ENCODE data around the gene PRSS56.

The PRSS56 gene

DNA sequence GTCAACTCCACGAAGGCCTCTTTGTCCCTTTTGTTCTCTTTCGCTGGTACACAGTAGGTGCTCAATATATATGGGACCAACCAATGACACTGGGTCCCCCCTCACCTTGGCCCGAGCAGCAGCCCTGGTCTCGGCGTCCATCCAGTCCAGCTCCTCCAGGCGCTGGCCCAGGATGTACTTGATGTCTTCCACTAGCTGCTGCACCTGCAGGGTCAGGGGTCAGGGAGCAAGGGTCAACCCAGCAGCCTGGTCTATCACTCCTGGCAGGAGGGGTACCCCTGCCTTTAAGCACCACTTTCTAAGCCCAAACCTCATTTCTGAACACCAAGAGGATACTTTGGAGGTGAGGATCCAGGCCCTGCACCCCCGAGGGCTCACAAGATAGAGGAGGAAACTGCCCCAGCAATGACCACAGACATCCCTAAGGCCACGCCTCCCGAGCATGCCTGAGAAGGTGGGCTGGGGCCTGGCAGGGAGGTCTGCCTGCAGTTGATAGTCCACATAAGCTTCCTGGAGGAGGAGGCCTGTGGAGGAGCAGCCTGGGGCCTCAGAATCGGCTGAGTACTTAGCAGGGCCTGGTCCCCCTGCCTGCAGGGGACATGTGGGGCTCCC lies 36.8 kb upstream of the PRSS56 start:
- Histone ChIP-seq H3K36me3 (replicated peaks) (no peaks in the 10 kb centered on the region), H3K4me1 (no peaks in the 10 kb centered on the region), H3K9me3 (no peaks in the 10 kb centered on the region), H3K27me3 (ENCODE audit: low read depth) (peaks cover 35% of the 10 kb centered on the region), H3K4me3 (no peak overlapping the region)
- in situ Hi-C loops (cut with MboI; ENCODE audit: low sequenced_read_pairs), result no loop called here
- DNase-seq (ENCODE audit: low spot score in 2 of 2), result no peak

- Histone ChIP-seq H3K4me3 (no peak overlapping the region), H3K4me1 (no peaks in the 10 kb centered on the region), H3K27me3 (ENCODE audit: low read depth) (peaks cover 42% of the 10 kb centered on the region), H3K36me3 (replicated peaks) (no peaks in the 10 kb centered on the region), H3K9me3 (no peaks in the 10 kb centered on the region)
- in situ Hi-C loops (cut with MboI; ENCODE audit: low sequenced_read_pairs), result no loop called here
- no peak for DNase-seq (ENCODE audit: low spot score in 2 of 2)
Observed at GRCh38 chr2:232483923-232484627, 36.1 kb upstream of the PRSS56 start.

GRCh38 chr2:232484628-232485347 lies 35.4 kb upstream of the PRSS56 start:
- in situ Hi-C loops (cut with MboI; ENCODE audit: low sequenced_read_pairs), result no loop called here
- peaks cover 44% of the 10 kb centered on the region for H3K27me3 ChIP-seq (ENCODE audit: low read depth)
- no peaks in the 10 kb centered on the region for H3K4me1 ChIP-seq

GRCh38 chr2:232485348-232485756 lies 34.8 kb upstream of the PRSS56 start:
- in situ Hi-C loops (cut with MboI; ENCODE audit: low sequenced_read_pairs), result no loop called here
- no peaks in the 10 kb centered on the region for H3K9me3 ChIP-seq
- no peak overlapping the region for H3K4me3 ChIP-seq
- no peak for DNase-seq (ENCODE audit: low spot score in 2 of 2)
- H3K4me1 ChIP-seq, result no peaks in the 10 kb centered on the region
- no peaks in the 10 kb centered on the region for H3K36me3 ChIP-seq (replicated peaks)
- peaks cover 44% of the 10 kb centered on the region for H3K27me3 ChIP-seq (ENCODE audit: low read depth)

More at GRCh38 chr2:232484628-232485347, 35.4 kb upstream of the PRSS56 start:
- no peaks in the 10 kb centered on the region for H3K36me3 ChIP-seq (replicated peaks)
- H3K9me3 ChIP-seq, result no peaks in the 10 kb centered on the region
- H3K4me3 ChIP-seq, result no peak overlapping the region
- DNase-seq (ENCODE audit: low spot score in 2 of 2), result no peak

DNA sequence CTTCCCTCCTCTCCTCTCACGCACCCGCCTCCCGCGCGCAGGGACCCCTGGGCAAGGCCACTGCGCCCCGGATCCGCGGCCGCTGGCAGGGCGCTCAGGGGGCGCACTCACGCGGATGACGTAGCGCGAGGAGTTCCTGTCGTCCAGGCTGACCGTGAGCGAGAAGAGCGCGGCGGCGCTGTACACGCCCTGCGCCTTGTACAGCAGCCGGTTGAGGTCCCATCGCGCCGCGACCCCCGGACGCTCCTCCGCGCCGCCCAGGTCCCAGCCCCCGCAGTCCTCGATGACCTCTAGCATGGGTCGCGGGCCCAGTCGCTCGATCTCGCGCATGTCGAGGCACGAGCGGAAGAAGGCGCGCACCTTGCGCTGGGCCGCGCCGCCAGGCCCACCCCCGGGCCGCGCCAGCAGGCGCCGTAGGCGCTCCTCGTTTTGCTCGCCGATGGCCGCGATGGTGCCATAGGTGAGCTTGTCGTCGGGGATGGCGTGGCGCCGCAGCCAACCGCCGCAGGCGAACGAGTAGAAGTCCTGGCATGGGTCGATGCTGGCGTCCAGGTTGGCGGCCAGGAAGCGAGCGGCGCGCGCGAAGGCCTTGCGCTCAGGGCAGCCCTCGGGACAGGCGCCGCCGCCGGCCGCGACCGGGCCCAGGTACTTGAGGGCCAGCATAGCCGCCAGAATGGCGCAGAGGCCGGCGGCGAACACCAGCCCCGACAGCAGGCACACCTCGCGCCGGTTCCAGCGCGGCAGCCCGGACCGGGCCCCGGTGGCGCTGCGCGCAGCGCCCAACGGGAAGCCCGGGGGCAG lies 34.2 kb upstream of the PRSS56 start:
- DNase-seq (ENCODE audit: low spot score in 2 of 2), result no peak

DNA sequence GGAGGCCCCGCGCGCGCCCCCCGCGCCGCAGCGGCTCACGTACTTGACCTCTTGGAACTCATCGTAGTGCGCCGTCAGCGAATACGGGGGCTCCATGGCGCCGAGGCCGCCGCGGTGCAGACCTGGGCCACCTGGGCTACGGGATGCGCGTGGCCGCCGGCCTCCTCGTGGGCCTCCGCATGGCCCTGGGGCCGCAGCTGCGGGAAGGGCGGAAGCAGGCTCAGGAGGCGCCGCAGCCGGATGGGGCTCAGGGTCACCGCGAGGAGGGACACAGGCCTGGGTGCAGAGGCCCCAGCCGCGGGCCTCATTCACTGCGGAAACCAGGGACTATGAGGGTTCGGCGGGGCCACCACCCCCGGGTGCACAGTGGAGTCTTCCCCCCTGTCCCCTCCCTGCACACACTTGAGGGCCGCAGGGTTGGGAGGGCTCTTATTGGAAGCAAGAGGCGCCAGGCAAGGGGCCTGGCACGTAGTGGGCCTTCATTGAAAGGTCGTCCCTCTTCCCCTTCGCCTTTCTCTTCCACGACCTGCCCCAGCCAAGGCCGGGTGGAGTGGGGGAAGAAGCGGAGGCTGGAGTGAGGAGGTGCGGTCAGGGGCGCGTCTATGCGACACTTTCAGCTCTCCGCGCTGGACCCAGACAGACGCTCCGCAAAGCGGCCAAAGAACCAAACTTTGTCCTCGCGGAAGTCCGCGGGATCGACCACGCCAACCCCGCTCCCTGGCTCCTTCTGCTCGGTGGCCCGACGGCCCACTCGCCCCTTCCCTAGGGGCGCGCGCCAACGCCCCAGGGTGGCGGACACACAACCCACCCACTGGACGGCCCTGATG lies 33.4 kb upstream of the PRSS56 start:
- H3K4me1 ChIP-seq, result no peaks in the 10 kb centered on the region
- H3K9me3 ChIP-seq, result no peaks in the 10 kb centered on the region
- no peaks in the 10 kb centered on the region for H3K36me3 ChIP-seq (replicated peaks)
- H3K27me3 ChIP-seq (ENCODE audit: low read depth), result peaks cover 44% of the 10 kb centered on the region
- H3K4me3 ChIP-seq, result no peak overlapping the region
- in situ Hi-C loops (cut with MboI; ENCODE audit: low sequenced_read_pairs), result no loop called here
- DNase-seq (ENCODE audit: low spot score in 2 of 2), result no peak

More for the DNA sequence above, 34.2 kb upstream of the PRSS56 start:
- H3K36me3 ChIP-seq (replicated peaks), result no peaks in the 10 kb centered on the region
- peaks cover 44% of the 10 kb centered on the region for H3K27me3 ChIP-seq (ENCODE audit: low read depth)
- H3K9me3 ChIP-seq, result no peaks in the 10 kb centered on the region
- H3K4me1 ChIP-seq, result no peaks in the 10 kb centered on the region
- in situ Hi-C loops (cut with MboI; ENCODE audit: low sequenced_read_pairs), result no loop called here
- no peak overlapping the region for H3K4me3 ChIP-seq

GRCh38 chr2:232487385-232488096 lies 32.6 kb upstream of the PRSS56 start, which contains the start of gene ECEL1:
Gene ECEL1 (minus strand): TSS chr2:232487834. CDS start chr2:232486653, 1,181 bp downstream.
- in situ Hi-C loops (cut with MboI; ENCODE audit: low sequenced_read_pairs), result no loop called here
- Histone ChIP-seq H3K9me3 (no peaks in the 10 kb centered on the region), H3K4me3 (no peak within 1 kb of the TSS), H3K27me3 (ENCODE audit: low read depth) (peaks cover 44% of the 10 kb centered on the region), H3K36me3 (replicated peaks) (no peaks in the 10 kb centered on the region), H3K4me1 (no peaks in the 10 kb centered on the region)
- no peak for DNase-seq (ENCODE audit: low spot score in 2 of 2)

- DNase-seq (ENCODE audit: low spot score in 2 of 2), result no peak
- Histone ChIP-seq H3K27me3 (ENCODE audit: low read depth) (peaks cover 44% of the 10 kb centered on the region), H3K4me3 (no peak overlapping the region), H3K9me3 (no peaks in the 10 kb centered on the region), H3K4me1 (no peaks in the 10 kb centered on the region), H3K36me3 (replicated peaks) (no peaks in the 10 kb centered on the region)
- in situ Hi-C loops (cut with MboI; ENCODE audit: low sequenced_read_pairs), result no loop called here
Observed at GRCh38 chr2:232488097-232488711, 32.0 kb upstream of the PRSS56 start.

DNA sequence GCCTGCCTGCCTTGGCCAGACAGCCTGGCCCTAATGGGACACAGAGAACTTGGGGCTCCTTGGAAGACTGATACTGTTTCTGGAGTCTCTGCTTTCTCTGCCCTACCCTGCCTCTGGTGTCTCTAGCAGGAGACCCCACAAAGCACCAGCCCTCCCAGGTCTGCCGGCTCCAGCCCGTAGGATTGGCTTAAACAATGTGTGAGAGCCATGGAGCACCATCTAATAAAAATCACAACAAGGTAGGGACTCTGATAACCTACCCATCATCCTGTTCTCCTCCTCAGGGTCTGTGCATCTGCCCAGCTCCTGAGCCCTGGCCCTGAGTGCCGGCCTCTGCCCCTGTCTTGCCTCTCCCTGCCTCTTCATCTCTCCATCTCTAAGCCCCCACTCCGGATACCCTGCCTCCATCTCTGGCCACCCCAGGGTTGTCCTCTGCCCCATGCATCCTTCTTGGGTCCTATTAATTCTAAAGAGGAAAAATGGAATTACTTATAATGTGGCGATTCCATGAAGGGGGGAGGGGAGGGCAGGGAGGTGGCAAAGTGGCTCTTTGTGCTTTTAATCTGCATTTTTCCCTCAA lies 31.4 kb upstream of the PRSS56 start:
- H3K4me1 ChIP-seq, result no peaks in the 10 kb centered on the region
- in situ Hi-C loops (cut with MboI; ENCODE audit: low sequenced_read_pairs), result no loop called here
- H3K9me3 ChIP-seq, result no peaks in the 10 kb centered on the region
- DNase-seq (ENCODE audit: low spot score in 2 of 2), result no peak
- peaks cover 44% of the 10 kb centered on the region for H3K27me3 ChIP-seq (ENCODE audit: low read depth)
- no peaks in the 10 kb centered on the region for H3K36me3 ChIP-seq (replicated peaks)
- no peak overlapping the region for H3K4me3 ChIP-seq

GRCh38 chr2:232489516-232490220 lies 30.5 kb upstream of the PRSS56 start:
- H3K4me1 ChIP-seq, result no peaks in the 10 kb centered on the region
- no peak overlapping the region for H3K4me3 ChIP-seq
- no peaks in the 10 kb centered on the region for H3K36me3 ChIP-seq (replicated peaks)
- H3K9me3 ChIP-seq, result no peaks in the 10 kb centered on the region
- H3K27me3 ChIP-seq (ENCODE audit: low read depth), result peaks cover 41% of the 10 kb centered on the region
- in situ Hi-C loops (cut with MboI; ENCODE audit: low sequenced_read_pairs), result no loop called here
- no peak for DNase-seq (ENCODE audit: low spot score in 2 of 2)

DNA sequence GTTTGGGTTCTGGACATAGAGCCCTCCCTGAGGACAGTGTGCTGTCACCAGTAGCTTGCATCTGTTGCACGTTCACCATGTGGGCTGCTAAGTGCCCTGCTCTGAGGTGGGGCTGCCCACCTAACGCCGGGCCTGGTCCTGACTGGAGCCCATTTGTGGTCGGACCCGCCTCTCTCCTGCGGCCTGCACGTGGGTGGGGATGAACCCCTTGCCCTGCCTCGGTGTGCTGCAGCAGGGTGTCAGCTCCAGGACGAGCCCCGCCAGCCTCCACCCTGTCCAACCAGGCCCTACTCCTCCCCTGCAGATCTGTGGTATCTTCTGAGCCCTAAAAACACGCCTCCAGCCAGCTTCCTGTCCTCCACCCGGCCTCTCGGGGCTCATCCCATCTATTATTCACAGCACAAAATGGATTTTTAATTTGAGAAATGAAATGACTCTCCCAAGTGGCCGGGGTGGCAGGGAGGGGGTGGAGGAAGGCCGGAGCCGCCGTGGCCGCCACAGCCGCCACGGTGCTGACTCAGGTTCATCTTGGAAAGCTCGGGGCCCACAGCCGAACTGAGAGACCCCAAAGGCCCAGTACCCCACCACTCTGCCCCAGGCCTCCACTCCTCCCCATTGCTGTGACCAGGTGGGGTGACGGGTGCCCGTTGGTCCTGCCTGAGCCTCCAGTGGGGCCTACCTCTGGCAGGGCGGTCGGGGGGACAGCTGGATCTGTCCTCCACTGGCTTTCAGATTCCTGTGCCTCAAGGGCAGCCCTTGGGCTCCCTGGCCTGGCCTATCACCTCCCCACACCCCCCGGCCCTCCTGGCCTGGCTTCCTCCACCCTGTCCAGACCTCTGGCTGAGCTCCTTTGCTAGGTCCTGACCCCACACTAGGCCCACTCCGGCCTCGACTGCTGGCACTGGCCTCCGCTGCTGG lies 29.7 kb upstream of the PRSS56 start:
- Histone ChIP-seq H3K9me3 (no peaks in the 10 kb centered on the region), H3K4me1 (no peaks in the 10 kb centered on the region), H3K4me3 (no peak overlapping the region), H3K27me3 (ENCODE audit: low read depth) (peaks cover 33% of the 10 kb centered on the region), H3K36me3 (replicated peaks) (no peaks in the 10 kb centered on the region)
- in situ Hi-C loops (cut with MboI; ENCODE audit: low sequenced_read_pairs), result no loop called here
- DNase-seq (ENCODE audit: low spot score in 2 of 2), result no peak
